Endothelial cell of umbilical vein (primary cell): ENCODE data around the gene SLC35A1. TPM values are rescaled to one million over a fixed set of nuclear protein-coding genes. Genes with fewer than 3 reads are reported as not detected.

Experiments used
- BruUV-seq: library from RNA; stranded (reverse); fragments of 400-500 nt; replicated peaks from 2 replicates; lab custom pipeline; 2021; lab: Mats Ljungman, UMichigan
- CTCF ChIA-PET: fragments of 300-600, 350-600 bp; sonication (Branson Sonifier 250); formaldehyde crosslinking; loops from one replicate; lab custom pipeline; 2021; ENCODE audit warnings: antibody characterized with exemption, inconsistent platforms; lab: Charles Lee
- POLR2A ChIA-PET: fragments of 300-600, 350-600 bp; sonication (Branson Sonifier 250); formaldehyde crosslinking; loops from one replicate; lab custom pipeline; 2021; ENCODE audit warnings: antibody characterized with exemption, inconsistent platforms; lab: Charles Lee
- DNase-seq: peaks from one replicate; pipeline ENCODE4 v3.0.0-alpha.2; 2011; ENCODE audit warnings: low read depth, low spot score
- FAIRE-seq: peaks from 2 replicates; lab custom pipeline; 2011; peaks lifted over from hg19 to GRCh38; lab: Jason Lieb, UNC
- H2AFZ ChIP-seq: 2 replicates; pipeline ENCODE4 v1.6.0; 2012; ENCODE audit warnings: low read depth, low read length, control low read depth, inconsistent platforms
- H3K27ac ChIP-seq: 2 replicates; pipeline ENCODE4 v1.5.1; 2011; ENCODE audit warnings: low read depth, mild to moderate bottlenecking, control low read depth, low read length, moderate library complexity; ENCODE audit not compliant: insufficient read depth
- H3K27me3 ChIP-seq, 2 experiments: 2 replicates each; pipeline versions ENCODE4 v1.6.0 to v1.6.1; 2011; ENCODE audit warnings: low read length in 2 of 2, mixed read lengths in 1 of 2; ENCODE audit not compliant: control insufficient read depth in 2 of 2, insufficient read depth in 2 of 2
- H3K36me3 ChIP-seq, 2 experiments: 2 replicates in 1 of 2; 3 replicates in 1 of 2; pipeline ENCODE4 v1.5.1; 2011; ENCODE audit warnings: low read length in 2 of 2, mild to moderate bottlenecking in 1 of 2, moderate library complexity in 1 of 2; ENCODE audit not compliant: control insufficient read depth in 2 of 2, insufficient read depth in 2 of 2; ENCODE audit errors: extremely low read depth in 1 of 2
- H3K4me1 ChIP-seq: 3 replicates; pipeline ENCODE4 v1.5.1; 2011; ENCODE audit warnings: mild to moderate bottlenecking, low read length; ENCODE audit not compliant: control insufficient read depth, insufficient read depth; ENCODE audit errors: extremely low read depth
- H3K4me2 ChIP-seq: 2 replicates; pipeline ENCODE4 v1.6.1; 2011; ENCODE audit warnings: low read length, control low read depth, mixed read lengths; ENCODE audit not compliant: insufficient read depth
- H3K4me3 ChIP-seq, 3 experiments: fragments of 200-600 bp in 1 of 3; sonication (generic), shearing (Covaris generic) in 1 of 3; replicated peaks in 1 of 3; 2 replicates each; pipeline ENCODE4 v1.5.1; 2011 to 2016; ENCODE audit warnings: control low read depth in 3 of 3, low read length in 3 of 3, mild to moderate bottlenecking in 2 of 3, inconsistent platforms in 1 of 3, low read depth in 1 of 3, moderate library complexity in 1 of 3; ENCODE audit not compliant: insufficient read depth in 1 of 3
- H3K79me2 ChIP-seq: 2 replicates; pipeline ENCODE4 v1.6.0; 2012; ENCODE audit warnings: low read length, inconsistent platforms; ENCODE audit not compliant: control insufficient read depth, insufficient read depth
- H3K9ac ChIP-seq: replicated peaks from 2 replicates; pipeline ENCODE3; 2011; ENCODE audit warnings: low read length, control low read depth; ENCODE audit not compliant: insufficient read depth; ENCODE audit errors: extremely low read depth
- H3K9me1 ChIP-seq: replicated peaks from 3 replicates; pipeline ENCODE4 v1.6.0; 2011; ENCODE audit warnings: mild to moderate bottlenecking, low read length; ENCODE audit not compliant: control insufficient read depth, insufficient read depth; ENCODE audit errors: extremely low read depth
- H3K9me3 ChIP-seq: replicated peaks from 2 replicates; pipeline ENCODE4 v1.5.1; 2012; ENCODE audit warnings: low read length, inconsistent platforms; ENCODE audit not compliant: control insufficient read depth, insufficient read depth
- H4K20me1 ChIP-seq: replicated peaks from 2 replicates; pipeline ENCODE3; 2011; ENCODE audit warnings: mild to moderate bottlenecking, low read length; ENCODE audit not compliant: control insufficient read depth, insufficient read depth; ENCODE audit errors: extremely low read depth
- EZH2 ChIP-seq: IDR thresholded peaks from 2 replicates; pipeline ENCODE4 v1.6.1; 2012; ENCODE audit warnings: borderline replicate concordance, low read depth, mild to moderate bottlenecking, moderate library complexity, low read length, inconsistent platforms; ENCODE audit not compliant: severe bottlenecking
- FOS ChIP-seq: IDR thresholded peaks from 2 replicates; pipeline ENCODE4 v1.6.1; 2011; ENCODE audit warnings: mild to moderate bottlenecking, low read length, moderate library complexity, borderline replicate concordance; ENCODE audit not compliant: insufficient read depth
- GATA2 ChIP-seq: IDR thresholded peaks from 2 replicates; pipeline ENCODE4 v1.7.0; 2011; ENCODE audit warnings: low read depth, mild to moderate bottlenecking, moderate library complexity, mixed read lengths, low read length; ENCODE audit not compliant: insufficient read length, insufficient read depth
- JUN ChIP-seq: IDR thresholded peaks from 2 replicates; pipeline ENCODE4 v1.6.1; 2011; ENCODE audit warnings: borderline replicate concordance, low read depth; ENCODE audit not compliant: insufficient read length, insufficient read depth
- MYC ChIP-seq: IDR thresholded peaks from one replicate; pipeline ENCODE4 v1.6.1; 2011; ENCODE audit warnings: mild to moderate bottlenecking, low read depth, low read length
- POLR2A ChIP-seq: IDR thresholded peaks from 2 replicates; pipeline ENCODE4 v1.6.1; 2012; ENCODE audit warnings: low read depth, mild to moderate bottlenecking, control low read depth, low read length
- POLR2AphosphoS5 ChIP-seq: IDR thresholded peaks from 2 replicates; pipeline ENCODE4 v1.6.1; 2012; ENCODE audit warnings: low read depth, mild to moderate bottlenecking, control low read depth, low read length, moderate library complexity; ENCODE audit not compliant: insufficient read depth
- dilution Hi-C: fragments of 300-500 bp; cut with MboI; formaldehyde crosslinking; loops from one replicate; pipeline ENCODE4 v1.15.0; 2019; ENCODE audit warnings: low sequenced_read_pairs; ENCODE audit not compliant: extremely low pct_ligation_motif_present
- intact Hi-C: fragments of 100-400 bp; cut with micrococcal nuclease; formaldehyde crosslinking; loops from one replicate; pipeline ENCODE4 v1.10.0; 2022
- polyA plus RNA-seq, 4 experiments: library from polyadenylated mRNA; depleted of rRNA in 3 of 4; stranded (reverse) in 3 of 4; unstranded in 1 of 4; fragments of >200 nt; gene quantifications; 2 replicates each; pipeline versions ENCODE4 v1.2.1 to v1.2.3, GENCODE V29; 2011 to 2012; ENCODE audit warnings: missing spikeins in 1 of 4
- total RNA-seq: library from RNA; stranded (reverse); gene quantifications from 2 replicates; pipeline ENCODE4 v1.2.3, GENCODE V29; 2021
- TF ChIP-seq, protein P1 (sequence below), 2 donors: IDR thresholded peaks; 1 replicate in 1 of 2; 2 replicates in 1 of 2; pipeline ENCODE4 v1.5.1; 2011; ENCODE audit warnings: low read length in 2 of 2, mild to moderate bottlenecking in 2 of 2, moderate library complexity in 2 of 2, control low read depth in 1 of 2, inconsistent platforms in 1 of 2, low read depth in 1 of 2; ENCODE audit not compliant: insufficient read depth in 1 of 2; ENCODE audit errors: extremely low read depth in 1 of 2
- TF ChIP-seq, protein P2 (sequence below): IDR thresholded peaks from 2 replicates; pipeline ENCODE4 v1.6.1; 2011; ENCODE audit not compliant: insufficient read depth, insufficient read length

Gene SLC35A1
- total and polyA plus RNA-seq, 2 donors (not counting 3 experiments of a cell fraction or from before 2014, with no cell fraction given), result 13.0 to 13.9 TPM

DNA sequence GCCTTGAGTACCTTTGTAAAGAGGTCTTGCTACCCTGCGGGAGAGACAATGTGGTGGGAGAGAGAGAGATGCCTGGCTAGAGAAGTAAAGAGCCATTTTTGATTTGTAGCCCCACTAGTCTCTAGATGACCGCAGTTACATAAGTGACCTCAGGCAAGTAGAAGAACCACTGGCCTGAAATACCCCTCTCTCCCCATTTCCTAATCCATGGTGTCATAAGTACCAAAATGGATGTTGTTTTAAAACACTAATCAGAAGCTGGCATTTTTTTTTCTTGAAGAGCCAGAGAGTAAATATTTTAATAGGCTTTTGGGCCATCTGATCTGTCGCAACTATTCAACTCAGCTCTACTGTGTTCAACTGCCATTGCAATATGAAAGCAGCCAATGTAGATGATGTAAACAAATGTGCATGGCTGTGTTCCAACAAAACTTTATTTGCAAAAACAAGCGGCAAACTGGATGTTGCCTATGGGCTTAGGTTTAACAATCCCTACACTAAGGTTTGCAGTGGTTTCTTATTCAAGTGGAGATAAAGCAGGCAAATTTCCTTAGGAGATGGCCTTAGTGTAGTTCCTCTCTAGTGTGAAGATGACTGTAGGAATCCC, 80.5 kb downstream of the SLC35A1 start:
- no TSS peak for BruUV-seq
- Histone ChIP-seq H3K4me2 (no peak overlapping the region), H3K27me3 (no peaks in the 10 kb centered on the region), H3K36me3 (peaks cover 3 to 8% of the 10 kb centered on the region in 2 experiments), H4K20me1 (no peaks in the 10 kb centered on the region), H3K4me3 (no peak overlapping the region), H2AFZ (no peak overlapping the region), H3K4me1 (no peaks in the 10 kb centered on the region), H3K9ac (no peak overlapping the region), H3K9me3 (no peaks in the 10 kb centered on the region), H3K27ac (no peak overlapping the region), H3K9me1 (no peaks in the 10 kb centered on the region), H3K79me2 (no peaks in the 10 kb centered on the region)
- no peak for TF ChIP-seq MYC
- no peak for TF ChIP-seq POLR2A
- no peak for TF ChIP-seq EZH2
- no peak for TF ChIP-seq FOS
- no peak for TF ChIP-seq JUN
- TF ChIP-seq GATA2, result no peak
- TF ChIP-seq POLR2AphosphoS5, result no peak
- TF ChIP-seq, protein P1, sequence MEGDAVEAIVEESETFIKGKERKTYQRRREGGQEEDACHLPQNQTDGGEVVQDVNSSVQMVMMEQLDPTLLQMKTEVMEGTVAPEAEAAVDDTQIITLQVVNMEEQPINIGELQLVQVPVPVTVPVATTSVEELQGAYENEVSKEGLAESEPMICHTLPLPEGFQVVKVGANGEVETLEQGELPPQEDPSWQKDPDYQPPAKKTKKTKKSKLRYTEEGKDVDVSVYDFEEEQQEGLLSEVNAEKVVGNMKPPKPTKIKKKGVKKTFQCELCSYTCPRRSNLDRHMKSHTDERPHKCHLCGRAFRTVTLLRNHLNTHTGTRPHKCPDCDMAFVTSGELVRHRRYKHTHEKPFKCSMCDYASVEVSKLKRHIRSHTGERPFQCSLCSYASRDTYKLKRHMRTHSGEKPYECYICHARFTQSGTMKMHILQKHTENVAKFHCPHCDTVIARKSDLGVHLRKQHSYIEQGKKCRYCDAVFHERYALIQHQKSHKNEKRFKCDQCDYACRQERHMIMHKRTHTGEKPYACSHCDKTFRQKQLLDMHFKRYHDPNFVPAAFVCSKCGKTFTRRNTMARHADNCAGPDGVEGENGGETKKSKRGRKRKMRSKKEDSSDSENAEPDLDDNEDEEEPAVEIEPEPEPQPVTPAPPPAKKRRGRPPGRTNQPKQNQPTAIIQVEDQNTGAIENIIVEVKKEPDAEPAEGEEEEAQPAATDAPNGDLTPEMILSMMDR (IDR thresholded peaks at IDR 0.05; ENCODE audit: extremely low read depth in 1 of 2, insufficient read depth in 1 of 2, low read depth in 1 of 2, low read length in 2 of 2), result no peak
- TF ChIP-seq, protein P2, sequence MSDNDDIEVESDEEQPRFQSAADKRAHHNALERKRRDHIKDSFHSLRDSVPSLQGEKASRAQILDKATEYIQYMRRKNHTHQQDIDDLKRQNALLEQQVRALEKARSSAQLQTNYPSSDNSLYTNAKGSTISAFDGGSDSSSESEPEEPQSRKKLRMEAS, result no peak
- CTCF ChIA-PET, result interaction anchor here (0.6 to 1.3 kb wide), 2 partner anchors 160 to 1317 kb away, joined by 4 to 5 read pairs; no protein-coding TSS in a partner anchor
- DNase-seq (no peak), FAIRE-seq (no peak)
- intact Hi-C loops (no loop called here), dilution Hi-C loops (no loop called here)
- POLR2A ChIA-PET, result no interaction called here
